SK-N-SH (cell line): ENCODE results near the gene LARGE1. TPM values are rescaled to one million over a fixed set of nuclear protein-coding genes. Genes with fewer than 3 reads are reported as not detected.

Experiments
- CTCF ChIA-PET: fragments of 300-600, 350-600 bp; formaldehyde crosslinking; extraction: SDS; loops from one replicate; lab custom pipeline; 2021; lab: Yijun Ruan, JAX
- POLR2A ChIA-PET: fragments of 350-600 bp; sonication (Branson Sonifier 250); formaldehyde crosslinking; extraction: SDS; loops from one replicate; lab custom pipeline; 2020; ENCODE audit warnings: antibody characterized with exemption, inconsistent platforms; lab: Yijun Ruan, JAX
- DNase-seq: peaks from one replicate; pipeline ENCODE4 v3.0.0; 2012
- H2AFZ ChIP-seq: fragments of 200-600 bp; sonication (generic); 2 replicates; pipeline ENCODE4 v1.8.1; 2016; ENCODE audit warnings: antibody characterized with exemption, mild to moderate bottlenecking, low read depth
- H3F3A ChIP-seq: fragments of 200-600 bp; sonication (generic); replicated peaks from 2 replicates; pipeline ENCODE3; 2016; ENCODE audit warnings: antibody characterized with exemption, mild to moderate bottlenecking; ENCODE audit not compliant: insufficient read depth
- H3K27ac ChIP-seq, 2 experiments: fragments of 200-500 bp in 1 of 2; fragments of 200-600 bp in 1 of 2; sonication (Bioruptor generic) in 1 of 2; sonication (generic), shearing (Covaris generic) in 1 of 2; 2 replicates each; pipeline versions ENCODE4 v1.5.1 to v1.6.1; 2014 to 2016; ENCODE audit warnings: low read depth in 2 of 2, inconsistent platforms in 1 of 2, low read length in 1 of 2, mild to moderate bottlenecking in 1 of 2, mixed read lengths in 1 of 2
- H3K27me3 ChIP-seq: fragments of 200-600 bp; sonication (generic), shearing (Covaris generic); 2 replicates; pipeline ENCODE4 v1.6.1; 2016; ENCODE audit warnings: mixed run types; ENCODE audit not compliant: insufficient read depth
- H3K36me3 ChIP-seq, 2 experiments: fragments of 200-500 bp in 1 of 2; fragments of 200-600 bp in 1 of 2; sonication (Bioruptor generic) in 1 of 2; sonication (generic) in 1 of 2; replicated peaks in 1 of 2; 2 replicates each; pipeline versions ENCODE3 to v1.5.1; 2014 to 2016; ENCODE audit warnings: low read length in 1 of 2, mild to moderate bottlenecking in 1 of 2; ENCODE audit not compliant: insufficient read depth in 2 of 2, control insufficient read depth in 1 of 2
- H3K4me1 ChIP-seq, 2 experiments: fragments of 200-500 bp in 1 of 2; fragments of 200-600 bp in 1 of 2; sonication (Bioruptor generic) in 1 of 2; sonication (generic), shearing (Covaris generic) in 1 of 2; 2 replicates each; pipeline versions ENCODE4 v1.5.1 to v1.6.1; 2014 to 2016; ENCODE audit warnings: low read depth in 1 of 2, low read length in 1 of 2, mixed run types in 1 of 2; ENCODE audit not compliant: insufficient read depth in 2 of 2, control insufficient read depth in 1 of 2
- H3K4me2 ChIP-seq: fragments of 200-600 bp; sonication (generic), shearing (Covaris generic); 2 replicates; pipeline ENCODE4 v1.6.1; 2017; ENCODE audit warnings: mixed run types
- H3K4me3 ChIP-seq, 2 experiments: fragments of 200-500 bp in 1 of 2; fragments of 200-600 bp in 1 of 2; sonication (Bioruptor generic) in 1 of 2; sonication (generic), shearing (Covaris generic) in 1 of 2; 2 replicates each; pipeline versions ENCODE4 v1.5.1 to v1.8.1; 2014 to 2016; ENCODE audit warnings: low read depth in 2 of 2, inconsistent platforms in 1 of 2, low read length in 1 of 2, mild to moderate bottlenecking in 1 of 2, mixed read lengths in 1 of 2, moderate library complexity in 1 of 2
- H3K79me2 ChIP-seq: fragments of 200-600 bp; sonication (generic); 2 replicates; pipeline ENCODE4 v1.8.1; 2017; ENCODE audit warnings: mild to moderate bottlenecking; ENCODE audit not compliant: insufficient read depth
- H3K9ac ChIP-seq: fragments of 200-600 bp; sonication (generic); 2 replicates; pipeline ENCODE4 v1.6.1; 2017; ENCODE audit warnings: mixed run types
- H3K9me2 ChIP-seq: fragments of 200-600 bp; sonication (generic); 2 replicates; pipeline ENCODE4 v1.6.1; 2017; ENCODE audit warnings: mixed run types
- H3K9me3 ChIP-seq: fragments of 200-600 bp; sonication (generic); 2 replicates; pipeline ENCODE4 v1.6.1; 2017; ENCODE audit warnings: mixed run types, mild to moderate bottlenecking, moderate library complexity
- H4K20me1 ChIP-seq: fragments of 200-600 bp; sonication (generic); 2 replicates; pipeline ENCODE4 v1.6.1; 2017; ENCODE audit warnings: mild to moderate bottlenecking, mixed run types; ENCODE audit not compliant: insufficient read depth
- ELF1 ChIP-seq: IDR thresholded peaks from 2 replicates; pipeline ENCODE4 v1.4.0; 2012
- EP300 ChIP-seq, 2 experiments: IDR thresholded peaks; 2 replicates each; pipeline versions ENCODE4 v1.4.0 to v1.6.1; 2012; ENCODE audit warnings: borderline replicate concordance in 1 of 2, low read depth in 1 of 2, low read length in 1 of 2
- EZH2phosphoT487 ChIP-seq: fragments of 200-600 bp; sonication (generic); IDR thresholded peaks from 2 replicates; pipeline ENCODE4 v1.6.1; 2017; ENCODE audit warnings: low read depth, mixed run types, mild to moderate bottlenecking, antibody characterized with exemption, moderate library complexity, borderline replicate concordance
- FOSL2 ChIP-seq: IDR thresholded peaks from 2 replicates; pipeline ENCODE4 v1.4.0; 2012; ENCODE audit warnings: low read depth, mild to moderate bottlenecking, moderate library complexity, borderline replicate concordance
- MAX ChIP-seq: IDR thresholded peaks from 2 replicates; pipeline ENCODE4 v1.4.0; 2012; ENCODE audit warnings: low read depth
- MEF2A ChIP-seq: IDR thresholded peaks from 2 replicates; pipeline ENCODE4 v1.4.0; 2012; ENCODE audit warnings: low read depth, borderline replicate concordance
- NFIC ChIP-seq: IDR thresholded peaks from 2 replicates; pipeline ENCODE4 v1.4.0; 2012; ENCODE audit warnings: borderline replicate concordance
- PBX3 ChIP-seq: IDR thresholded peaks from 2 replicates; pipeline ENCODE4; 2012
- RAD21 ChIP-seq: IDR thresholded peaks from 2 replicates; pipeline ENCODE4 v1.6.1; 2012; ENCODE audit warnings: mild to moderate bottlenecking, low read length
- REST ChIP-seq: IDR thresholded peaks from 2 replicates; pipeline ENCODE4 v1.6.1; 2012; ENCODE audit warnings: mild to moderate bottlenecking, low read depth, low read length, moderate library complexity
- RFX5 ChIP-seq: IDR thresholded peaks from 2 replicates; pipeline ENCODE4 v1.6.1; 2012; ENCODE audit warnings: mild to moderate bottlenecking, improper control_type of control experiment, low read length
- RXRA ChIP-seq: IDR thresholded peaks from 2 replicates; pipeline ENCODE4 v1.4.0; 2012; ENCODE audit warnings: low read depth, mild to moderate bottlenecking, borderline replicate concordance
- SIN3A ChIP-seq: IDR thresholded peaks from 2 replicates; pipeline ENCODE4 v1.6.1; 2012; ENCODE audit warnings: low read depth, mild to moderate bottlenecking, low read length, moderate library complexity, borderline replicate concordance
- TCF12 ChIP-seq: IDR thresholded peaks from 2 replicates; pipeline ENCODE4 v1.4.0; 2012
- ZBTB33 ChIP-seq: IDR thresholded peaks from 2 replicates; pipeline ENCODE4 v1.4.0; 2012; ENCODE audit warnings: low read depth, borderline replicate concordance
- WGBS: methylation state at CpG from one replicate; pipeline ENCODE4 v1.1.6; 2017; ENCODE audit warnings: low lambda C conversion rate; 5-methylcytosine and 5-hydroxymethylcytosine counted together
- polyA plus RNA-seq, 3 experiments: library from polyadenylated mRNA; depleted of rRNA; stranded (reverse); fragments of >200 nt; gene quantifications; 2 replicates each; pipeline ENCODE4 v1.2.3, GENCODE V29; 2012

The LARGE1 gene
- polyA plus RNA-seq, 1 of the 3 experiments (the other 2 are of a cell fraction), result 1.1 TPM

DNA sequence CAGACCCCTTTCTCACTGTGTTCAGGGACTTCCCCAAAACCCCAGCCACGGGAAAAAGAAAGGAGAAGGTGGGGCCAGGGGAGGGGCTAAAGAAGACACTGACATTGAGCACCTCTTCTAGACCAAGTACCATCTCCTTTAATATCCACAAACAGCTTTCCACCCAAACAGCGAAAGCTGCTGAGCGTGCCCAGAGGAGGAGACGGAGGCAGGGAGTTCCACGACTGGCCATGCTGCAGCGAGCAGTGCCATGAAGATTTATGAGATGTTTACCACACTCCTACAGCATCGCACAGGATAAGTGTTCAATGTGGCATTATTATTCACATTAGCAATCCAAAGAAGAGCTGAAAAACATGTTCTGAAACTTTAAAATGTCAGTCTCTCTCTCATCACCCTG, 127.4 kb downstream of the LARGE1 start (continued):
- no peak for TF ChIP-seq MEF2A
- TF ChIP-seq ZBTB33, result no peak
- TF ChIP-seq RFX5, result no peak
- TF ChIP-seq, all 33 proteins: peak for 0

GRCh38 chr22:33789690-33790253, 130.5 kb downstream of the LARGE1 start:
- H4K20me1 ChIP-seq, result no peaks in the 10 kb centered on the region
- ChIA-PET CTCF (no interaction called here), POLR2A (no interaction called here)
- no peak overlapping the region for H2AFZ ChIP-seq
- H3K27ac ChIP-seq, result no peak overlapping the region
- no peaks in the 10 kb centered on the region for H3K36me3 ChIP-seq
- H3K9me3 ChIP-seq, result no peaks in the 10 kb centered on the region; the same call in 1 of the 2 replicates
- no peaks in the 10 kb centered on the region for H3K27me3 ChIP-seq
- H3K4me1 ChIP-seq, result peaks cover 0 to 6% of the 10 kb centered on the region in 2 experiments; a peak in 2 of 4 replicates
- WGBS, result 12% methylated on average over 4 of the region's 4 CpGs
- no peak for DNase-seq
- H3K4me3 ChIP-seq, result no peak overlapping the region
- H3K9me2 ChIP-seq, result no peaks in the 10 kb centered on the region
- TF ChIP-seq RAD21 (no peak), ELF1 (no peak), EZH2phosphoT487 (no peak), FOSL2 (no peak), RXRA (no peak), SIN3A (no peak), REST (no peak), EP300 (IDR thresholded peaks at IDR 0.05; ENCODE audit: borderline replicate concordance in 1 of 2, low read depth in 1 of 2, low read length in 1 of 2) (no peak), NFIC (no peak), TCF12 (no peak), PBX3 (no peak), MAX (no peak)
- no peaks in the 10 kb centered on the region for H3F3A ChIP-seq
- H3K9ac ChIP-seq, result no peak overlapping the region
- H3K79me2 ChIP-seq, result no peaks in the 10 kb centered on the region
- H3K4me2 ChIP-seq, result no peak overlapping the region
